H1 (cell line): ENCODE data around the gene LCP1. TPM values are rescaled to one million over a fixed set of nuclear protein-coding genes. Genes with fewer than 3 reads are reported as not detected.

Source experiments
- GABPA ChIP-seq: IDR thresholded peaks from 2 replicates; pipeline ENCODE4 v1.6.1; 2011; ENCODE audit warnings: mild to moderate bottlenecking, low read length, moderate library complexity, borderline replicate concordance; ENCODE audit not compliant: insufficient read depth
- NRF1 ChIP-seq: IDR thresholded peaks from 2 replicates; pipeline ENCODE4 v1.6.1; 2011; ENCODE audit warnings: mild to moderate bottlenecking, low read depth, low read length, improper control_type of control experiment
- RBBP5 ChIP-seq: IDR thresholded peaks from 2 replicates; pipeline ENCODE4 v1.7.1; 2012; ENCODE audit warnings: low read depth, mild to moderate bottlenecking, inconsistent platforms, low read length, moderate library complexity, borderline replicate concordance
- SIX5 ChIP-seq: IDR thresholded peaks from 2 replicates; pipeline ENCODE4 v1.6.1; 2011; ENCODE audit warnings: mild to moderate bottlenecking, low read depth, low read length
- SP1 ChIP-seq: IDR thresholded peaks from 2 replicates; pipeline ENCODE4 v1.6.1; 2011; ENCODE audit warnings: low read depth, low read length
- polyA plus RNA-seq, 7 experiments: library from polyadenylated mRNA; depleted of rRNA in 3 of 7; stranded (reverse) in 5 of 7; unstranded in 2 of 7; fragments of >200 nt in 5 of 7; fragments of 200-250 nt in 2 of 7; gene quantifications; 1 replicate in 5 of 7; 2 replicates in 1 of 7; 4 replicates in 1 of 7; pipeline versions ENCODE4 v1.2.1 to v1.2.3, GENCODE V29; 2011 to 2013; ENCODE audit warnings: missing spikeins in 2 of 7, mixed read lengths in 2 of 7
- total RNA-seq: library from RNA; stranded (reverse); fragmentation: NEBNext Ultra II Directional; extraction: Animal tissue kit (Norgen Biotek cat#: 25700); gene quantifications from 2 replicates; pipeline ENCODE4 v1.2.1, GENCODE V29; 2021
- TF ChIP-seq, protein P1 (sequence below), 3 experiments: IDR thresholded peaks; 1 replicate in 2 of 3; 2 replicates in 1 of 3; pipeline versions ENCODE4 v1.5.1 to v1.6.1; 2011; ENCODE audit warnings: low read length in 3 of 3, mild to moderate bottlenecking in 3 of 3, inconsistent platforms in 2 of 3, low read depth in 1 of 3, moderate library complexity in 1 of 3; ENCODE audit not compliant: insufficient read depth in 1 of 3; ENCODE audit errors: control extremely low read depth in 1 of 3

Gene LCP1
- total and polyA plus RNA-seq, 2 of the 8 experiments (the other 6 are each of a cell fraction or from before 2014, with no cell fraction given): 0.65 to 4.3 TPM

DNA sequence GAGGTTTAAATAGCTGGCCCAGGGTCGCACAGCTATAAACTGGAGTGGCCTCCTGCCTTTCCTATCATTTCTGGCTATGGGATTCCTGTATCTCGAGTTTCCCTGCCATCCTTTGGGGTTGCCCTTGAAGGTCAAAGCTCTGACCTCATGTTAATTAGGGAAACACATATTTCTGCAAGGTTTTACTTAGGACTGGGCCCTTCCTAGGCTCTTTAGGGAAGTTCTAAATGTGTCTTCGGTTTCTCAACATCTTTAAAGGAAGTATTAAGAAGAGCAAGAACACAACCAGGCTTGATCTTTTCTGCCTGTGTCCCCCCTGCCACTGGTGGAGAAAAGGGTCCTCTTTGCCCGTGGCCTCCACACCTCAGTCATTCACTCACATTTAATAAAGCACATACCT is 10.8 kb downstream of the LCP1 start (continued):
- TF ChIP-seq, protein P1, sequence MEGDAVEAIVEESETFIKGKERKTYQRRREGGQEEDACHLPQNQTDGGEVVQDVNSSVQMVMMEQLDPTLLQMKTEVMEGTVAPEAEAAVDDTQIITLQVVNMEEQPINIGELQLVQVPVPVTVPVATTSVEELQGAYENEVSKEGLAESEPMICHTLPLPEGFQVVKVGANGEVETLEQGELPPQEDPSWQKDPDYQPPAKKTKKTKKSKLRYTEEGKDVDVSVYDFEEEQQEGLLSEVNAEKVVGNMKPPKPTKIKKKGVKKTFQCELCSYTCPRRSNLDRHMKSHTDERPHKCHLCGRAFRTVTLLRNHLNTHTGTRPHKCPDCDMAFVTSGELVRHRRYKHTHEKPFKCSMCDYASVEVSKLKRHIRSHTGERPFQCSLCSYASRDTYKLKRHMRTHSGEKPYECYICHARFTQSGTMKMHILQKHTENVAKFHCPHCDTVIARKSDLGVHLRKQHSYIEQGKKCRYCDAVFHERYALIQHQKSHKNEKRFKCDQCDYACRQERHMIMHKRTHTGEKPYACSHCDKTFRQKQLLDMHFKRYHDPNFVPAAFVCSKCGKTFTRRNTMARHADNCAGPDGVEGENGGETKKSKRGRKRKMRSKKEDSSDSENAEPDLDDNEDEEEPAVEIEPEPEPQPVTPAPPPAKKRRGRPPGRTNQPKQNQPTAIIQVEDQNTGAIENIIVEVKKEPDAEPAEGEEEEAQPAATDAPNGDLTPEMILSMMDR (IDR thresholded peaks at IDR 0.05; ENCODE audit: control extremely low read depth in 1 of 3, insufficient read depth in 1 of 3, low read depth in 1 of 3, low read length in 3 of 3): no peak
- TF ChIP-seq RBBP5: no peak
- no peak for TF ChIP-seq SIX5
- no peak for TF ChIP-seq SP1
- TF ChIP-seq GABPA: no peak
- no peak for TF ChIP-seq NRF1
